Epithelial cell of proximal tubule (primary cell): ENCODE data around the gene TMEM121B. TPM values are rescaled to one million over a fixed set of nuclear protein-coding genes. Genes with fewer than 3 reads are reported as not detected.

ENCODE experiments used
- DNase-seq: peaks from one replicate; pipeline ENCODE4 v3.0.0-alpha.2; 2011; ENCODE audit warnings: low read depth
- H3K4me3 ChIP-seq: 2 replicates; pipeline ENCODE4 v1.5.1; 2011; ENCODE audit warnings: low read depth, mild to moderate bottlenecking, low read length
- CTCF ChIP-seq: conservative IDR thresholded peaks from 2 replicates; pipeline ENCODE4 v1.5.1; 2012; ENCODE audit warnings: low read depth, mild to moderate bottlenecking, low read length
- total RNA-seq: library from RNA; depleted of rRNA; stranded (reverse); fragments of >200 nt; gene quantifications from 2 replicates; pipeline ENCODE4 v1.2.3, GENCODE V29; 2015

Gene TMEM121B
- total RNA-seq, 1 donor from 2014 or later, result 0.06 TPM

- H3K4me3 ChIP-seq, result no peak overlapping the region
- no peak for TF ChIP-seq CTCF
- no peak for DNase-seq
Observed at GRCh38 chr22:17106785-17107546, 14.2 kb downstream of the TMEM121B start.

DNA sequence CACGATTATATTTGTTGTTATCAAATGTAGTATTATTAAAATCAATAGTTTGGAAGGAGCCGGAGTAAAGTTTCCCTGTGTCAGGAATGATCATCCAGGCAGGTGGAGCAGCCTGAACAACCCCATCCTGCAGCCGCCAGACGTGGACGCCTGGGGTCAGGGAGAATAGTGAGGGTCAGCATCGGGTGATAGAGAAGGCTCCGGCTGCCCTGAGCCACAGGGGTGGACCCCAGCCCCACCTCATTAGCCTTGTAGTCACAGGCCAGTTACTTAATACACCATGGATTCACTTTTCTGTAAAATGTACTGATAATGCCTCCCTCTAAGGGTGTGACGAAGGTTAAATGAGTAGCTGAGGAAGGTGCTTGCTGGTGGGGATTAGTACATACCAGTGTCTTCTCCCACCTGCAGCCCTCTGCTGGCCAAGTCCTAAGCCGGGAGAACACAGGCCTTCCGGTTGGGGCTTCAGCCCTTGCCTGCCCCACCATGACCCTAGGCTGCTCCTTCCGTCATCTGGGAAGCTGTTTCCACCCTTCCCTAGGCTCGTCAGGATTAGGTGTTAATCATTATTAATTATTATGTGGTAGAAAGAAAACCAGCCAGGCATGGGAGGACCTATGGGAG is 14.9 kb downstream of the TMEM121B start:
- no peak for TF ChIP-seq CTCF
- no peak overlapping the region for H3K4me3 ChIP-seq
- DNase-seq, result no peak

- TF ChIP-seq CTCF, result no peak
- no peak for DNase-seq
- H3K4me3 ChIP-seq, result no peak overlapping the region
Observed at GRCh38 chr22:17105143-17106129, 15.7 kb downstream of the TMEM121B start.

GRCh38 chr22:17104336-17104935 is 16.7 kb downstream of the TMEM121B start:
- no peak for DNase-seq
- TF ChIP-seq CTCF, result no peak
- no peak overlapping the region for H3K4me3 ChIP-seq

GRCh38 chr22:17103351-17103750 is 17.8 kb downstream of the TMEM121B start:
- H3K4me3 ChIP-seq, result no peak overlapping the region
- DNase-seq, result no peak
- TF ChIP-seq CTCF, result no peak

DNA sequence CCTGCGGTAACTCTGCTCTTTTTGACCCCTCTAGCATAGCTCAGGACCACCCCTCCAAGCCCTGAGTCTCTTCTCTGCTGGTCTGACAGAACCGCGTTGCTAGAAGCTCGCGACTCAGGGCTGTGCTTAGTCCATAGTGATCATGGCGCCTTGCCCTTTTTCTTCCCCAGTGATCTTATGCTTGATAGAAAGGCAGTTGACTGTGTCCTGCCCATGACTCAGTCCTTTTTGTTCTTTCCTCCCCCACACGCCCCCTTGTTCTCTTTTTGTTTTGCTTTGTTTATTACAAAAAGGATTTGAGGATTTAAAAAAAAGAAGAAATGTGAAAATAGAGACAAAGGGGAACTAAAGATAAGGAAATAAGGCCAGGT is 18.9 kb downstream of the TMEM121B start:
- no peak for DNase-seq
- TF ChIP-seq CTCF, result no peak
- H3K4me3 ChIP-seq, result no peak overlapping the region
